GM21619 (cell line): ENCODE data around the gene SERPINB7.

Source experiments
- ATAC-seq: cut with Tn5 transposase; IDR thresholded peaks from one replicate; pipeline ENCODE4 v1.9.1; 2021; ENCODE audit not compliant: unreplicated experiment

SERPINB7 gene

GRCh38 chr18:63784787-63785452 is 9.7 kb downstream of the SERPINB7 start:
- no peak for ATAC-seq

- no peak for ATAC-seq
Measured at GRCh38 chr18:63787673-63788072, 12.5 kb downstream of the SERPINB7 start.

- peak; percentile 82 for ATAC-seq
Measured at GRCh38 chr18:63788447-63789096, 13.4 kb downstream of the SERPINB7 start.

GRCh38 chr18:63789327-63789726 is 14.1 kb downstream of the SERPINB7 start:
- ATAC-seq, result no peak

- ATAC-seq, result no peak
Measured at GRCh38 chr18:63795606-63796005, 20.4 kb downstream of the SERPINB7 start.

- no peak for ATAC-seq
Measured at GRCh38 chr18:63799189-63799588, 24.0 kb downstream of the SERPINB7 start.

- no peak for ATAC-seq
Measured at GRCh38 chr18:63801343-63801742, 26.1 kb downstream of the SERPINB7 start.

GRCh38 chr18:63808125-63808524 is 32.9 kb downstream of the SERPINB7 start:
- no peak for ATAC-seq

GRCh38 chr18:63817441-63818051 is 42.3 kb downstream of the SERPINB7 start:
- ATAC-seq, result no peak

GRCh38 chr18:63818212-63818611 is 43.0 kb downstream of the SERPINB7 start:
- no peak for ATAC-seq

GRCh38 chr18:63819786-63820185 is 44.6 kb downstream of the SERPINB7 start:
- ATAC-seq, result no peak

GRCh38 chr18:63820694-63821093 is 45.5 kb downstream of the SERPINB7 start:
- no peak for ATAC-seq

- no peak for ATAC-seq
Measured at GRCh38 chr18:63823516-63824219, 48.5 kb downstream of the SERPINB7 start.

- no peak for ATAC-seq
Measured at GRCh38 chr18:63824220-63824525, 49.0 kb downstream of the SERPINB7 start.

- no peak for ATAC-seq
Measured at GRCh38 chr18:63828120-63828519, 52.9 kb downstream of the SERPINB7 start.

- ATAC-seq, result no peak
Measured at GRCh38 chr18:63828656-63829055, 53.4 kb downstream of the SERPINB7 start.

- no peak for ATAC-seq
Measured at GRCh38 chr18:63829886-63830285, 54.7 kb downstream of the SERPINB7 start.

- peak; percentile 93 for ATAC-seq
Measured at GRCh38 chr18:63831080-63831788, 56.0 kb downstream of the SERPINB7 start.

- peak; percentile 62 for ATAC-seq
Measured at GRCh38 chr18:63832470-63832869, 57.3 kb downstream of the SERPINB7 start.

GRCh38 chr18:63834471-63835113 is 59.4 kb downstream of the SERPINB7 start:
- no peak for ATAC-seq

GRCh38 chr18:63836456-63836855 is 61.2 kb downstream of the SERPINB7 start:
- ATAC-seq, result no peak
